ENCODE results near the gene SLC24A3. TPM values are rescaled to one million over a fixed set of nuclear protein-coding genes. Genes with fewer than 3 reads are reported as not detected.

The SLC24A3 gene
- total and polyA plus RNA-seq, 2 experiments from 2014 or later, result 0.81 to 2.5 TPM

- Histone ChIP-seq H3K36me3 (ENCODE audit: insufficient read depth) (no peaks in the 10 kb centered on the region), H3K4me2 (no peak overlapping the region), H3K27me3 (ENCODE audit: insufficient read depth) (no peaks in the 10 kb centered on the region), H3K4me1 (ENCODE audit: insufficient read depth) (no peaks in the 10 kb centered on the region), H3K9me2 (ENCODE audit: insufficient read depth) (no peaks in the 10 kb centered on the region), H3K79me2 (replicated peaks; ENCODE audit: insufficient read depth) (no peaks in the 10 kb centered on the region), H3K27ac (ENCODE audit: low read depth) (no peak overlapping the region), H3F3A (replicated peaks; ENCODE audit: low read depth) (no peaks in the 10 kb centered on the region), H4K20me1 (replicated peaks; ENCODE audit: insufficient read depth) (peaks cover 5% of the 10 kb centered on the region; the same call in 1 of the 2 replicates), H2AFZ (no peak overlapping the region), H3K4me3 (no peak overlapping the region)
- Mint-ChIP-seq H3K27me3 (ENCODE audit: insufficient read depth, low read depth, poor library complexity) (peaks cover 6% of the 10 kb centered on the region), H3K4me1 (peaks cover 8% of the 10 kb centered on the region), H3K9me3 (no peaks in the 10 kb centered on the region), H3K36me3 (ENCODE audit: low read depth) (no peaks in the 10 kb centered on the region), H3K4me3 (no peak overlapping the region), H3K27ac (no peak overlapping the region)
- no peak for DNase-seq (ENCODE audit: low spot score)
- TF ChIP-seq ZNF114 (CRISPR knock-in tag; IDR thresholded peaks at IDR 0.05), result no peak
- TF ChIP-seq ETS1 (IDR thresholded peaks at IDR 0.05), result no peak
- TF ChIP-seq ZNF331 (CRISPR knock-in tag; IDR thresholded peaks at IDR 0.05; ENCODE audit: low read depth), result no peak
- no peak for TF ChIP-seq ZNF462 (CRISPR knock-in tag; IDR thresholded peaks at IDR 0.05)
- TF ChIP-seq STAT1 (IDR thresholded peaks at IDR 0.05; ENCODE audit: unreplicated experiment), result no peak
- no peak for TF ChIP-seq CREB1 (CRISPR knock-in tag; IDR thresholded peaks at IDR 0.05; ENCODE audit: low read depth)
- no peak for TF ChIP-seq REST (IDR thresholded peaks at IDR 0.05; ENCODE audit: unreplicated experiment)
- TF ChIP-seq EZH2phosphoT487 (IDR thresholded peaks at IDR 0.05; ENCODE audit: unreplicated experiment), result no peak
- TF ChIP-seq NANOG (IDR thresholded peaks at IDR 0.05; ENCODE audit: borderline replicate concordance), result no peak
- ATAC-seq, result no peak
Measured at GRCh38 chr20:19376451-19377229, 164.2 kb downstream of the SLC24A3 start.
